Astrocyte of the spinal cord (primary cell): ENCODE results near the gene FDX1.

Source experiments
- DNase-seq: peaks from one replicate; pipeline ENCODE4 v3.0.0; 2011; ENCODE audit warnings: low read depth, low spot score
- H3K4me3 ChIP-seq: 2 replicates; pipeline ENCODE4 v1.5.1; 2011; ENCODE audit warnings: low read depth, mild to moderate bottlenecking, low read length, moderate library complexity
- in situ Hi-C: cut with HindIII; loops from 2 replicates; pipeline ENCODE4 v1.10.0; 2017; ENCODE audit warnings: low sequenced_read_pairs
- TF ChIP-seq, protein P1 (sequence below): IDR thresholded peaks from 2 replicates; pipeline ENCODE4 v1.5.1; 2012; ENCODE audit warnings: low read depth, mild to moderate bottlenecking, low read length, inconsistent platforms

Gene FDX1

DNA sequence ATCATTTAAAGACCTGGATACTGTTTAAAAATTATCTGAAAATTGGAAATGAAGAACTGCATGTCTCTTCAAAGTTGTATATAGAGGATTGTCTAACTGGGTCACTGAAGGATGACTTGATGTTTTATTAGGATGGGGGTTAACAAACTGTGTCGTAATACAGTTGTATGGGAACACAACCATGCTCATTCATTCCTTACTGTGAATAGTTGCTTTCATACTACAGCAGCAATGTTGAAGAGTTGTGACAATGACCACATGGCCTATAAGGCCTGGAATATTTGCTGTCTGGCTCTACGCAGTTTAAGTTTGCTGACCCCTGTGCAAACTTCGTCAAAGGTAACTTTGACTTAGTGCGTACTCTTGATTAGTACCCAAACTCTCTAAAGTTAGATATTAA, 38.4 kb downstream of the FDX1 start:
- DNase-seq = no peak
- TF ChIP-seq, protein P1, sequence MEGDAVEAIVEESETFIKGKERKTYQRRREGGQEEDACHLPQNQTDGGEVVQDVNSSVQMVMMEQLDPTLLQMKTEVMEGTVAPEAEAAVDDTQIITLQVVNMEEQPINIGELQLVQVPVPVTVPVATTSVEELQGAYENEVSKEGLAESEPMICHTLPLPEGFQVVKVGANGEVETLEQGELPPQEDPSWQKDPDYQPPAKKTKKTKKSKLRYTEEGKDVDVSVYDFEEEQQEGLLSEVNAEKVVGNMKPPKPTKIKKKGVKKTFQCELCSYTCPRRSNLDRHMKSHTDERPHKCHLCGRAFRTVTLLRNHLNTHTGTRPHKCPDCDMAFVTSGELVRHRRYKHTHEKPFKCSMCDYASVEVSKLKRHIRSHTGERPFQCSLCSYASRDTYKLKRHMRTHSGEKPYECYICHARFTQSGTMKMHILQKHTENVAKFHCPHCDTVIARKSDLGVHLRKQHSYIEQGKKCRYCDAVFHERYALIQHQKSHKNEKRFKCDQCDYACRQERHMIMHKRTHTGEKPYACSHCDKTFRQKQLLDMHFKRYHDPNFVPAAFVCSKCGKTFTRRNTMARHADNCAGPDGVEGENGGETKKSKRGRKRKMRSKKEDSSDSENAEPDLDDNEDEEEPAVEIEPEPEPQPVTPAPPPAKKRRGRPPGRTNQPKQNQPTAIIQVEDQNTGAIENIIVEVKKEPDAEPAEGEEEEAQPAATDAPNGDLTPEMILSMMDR = no peak

DNA sequence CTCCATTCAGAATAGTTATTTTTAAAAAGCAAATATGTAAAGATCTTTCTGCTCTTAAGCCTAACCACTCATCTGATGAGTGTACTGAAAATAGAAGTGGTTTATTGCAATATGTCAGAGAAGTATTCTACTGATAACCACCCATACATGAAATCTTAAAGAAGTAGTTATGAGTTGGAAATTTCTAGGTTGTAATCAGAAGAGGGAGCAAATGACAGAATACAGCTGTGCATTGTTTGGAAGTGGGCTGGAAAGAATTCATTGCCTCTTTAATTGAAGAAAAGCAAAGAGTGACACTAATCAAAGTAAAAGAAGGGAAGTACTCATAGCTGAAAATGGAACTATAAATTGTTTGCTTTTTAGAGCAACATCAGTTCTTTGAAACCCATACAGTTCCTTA, 39.4 kb downstream of the FDX1 start:
- DNase-seq = no peak
- H3K4me3 ChIP-seq = no peak overlapping the region
- TF ChIP-seq, protein P1 = no peak
- in situ Hi-C loops = no loop called here

More for the DNA sequence above, 38.4 kb downstream of the FDX1 start:
- in situ Hi-C loops = no loop called here
- no peak overlapping the region for H3K4me3 ChIP-seq

DNA sequence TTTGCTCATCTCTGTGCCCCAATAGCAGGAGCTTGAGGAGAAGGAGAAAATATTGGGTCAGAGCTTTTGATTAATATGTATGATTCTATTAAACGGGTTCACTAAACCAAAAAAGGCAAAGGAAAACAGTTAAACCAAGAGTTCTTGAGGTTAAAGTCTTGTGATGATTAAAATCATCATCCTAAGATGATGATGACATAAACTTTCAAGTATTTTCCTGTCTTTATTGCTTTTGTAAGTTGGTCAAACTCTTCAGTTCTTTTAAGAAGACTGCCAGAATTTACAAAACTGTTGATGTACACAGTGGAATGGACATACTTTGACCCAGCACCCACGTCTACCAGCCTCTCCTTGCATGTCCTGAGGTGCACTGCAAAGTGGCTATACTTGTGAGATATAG, 41.0 kb downstream of the FDX1 start:
- DNase-seq = peak; percentile 24
- H3K4me3 ChIP-seq = no peak overlapping the region
- TF ChIP-seq, protein P1 = no peak
- in situ Hi-C loops = no loop called here

DNA sequence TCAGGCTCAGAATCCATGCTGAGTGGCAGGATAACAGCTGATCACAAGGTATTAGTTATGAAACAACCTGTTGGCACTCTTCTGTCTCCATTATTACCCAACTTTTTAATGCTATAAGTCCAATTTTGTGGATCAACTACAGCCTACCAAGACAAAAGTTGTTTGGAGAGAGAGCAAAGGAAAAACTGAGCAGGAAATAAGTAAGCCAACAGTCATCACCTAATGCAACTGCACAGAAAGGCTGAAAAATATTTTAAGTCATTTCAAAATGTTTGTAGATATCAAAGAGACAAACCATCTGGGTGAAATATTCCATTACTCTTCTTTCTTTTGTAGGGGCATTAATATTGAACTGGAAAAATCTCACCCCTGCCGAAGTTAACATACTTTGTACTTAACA, 41.6 kb downstream of the FDX1 start:
- TF ChIP-seq, protein P1 = no peak
- no peak overlapping the region for H3K4me3 ChIP-seq
- in situ Hi-C loops = no loop called here
- peak; percentile 7 for DNase-seq

DNA sequence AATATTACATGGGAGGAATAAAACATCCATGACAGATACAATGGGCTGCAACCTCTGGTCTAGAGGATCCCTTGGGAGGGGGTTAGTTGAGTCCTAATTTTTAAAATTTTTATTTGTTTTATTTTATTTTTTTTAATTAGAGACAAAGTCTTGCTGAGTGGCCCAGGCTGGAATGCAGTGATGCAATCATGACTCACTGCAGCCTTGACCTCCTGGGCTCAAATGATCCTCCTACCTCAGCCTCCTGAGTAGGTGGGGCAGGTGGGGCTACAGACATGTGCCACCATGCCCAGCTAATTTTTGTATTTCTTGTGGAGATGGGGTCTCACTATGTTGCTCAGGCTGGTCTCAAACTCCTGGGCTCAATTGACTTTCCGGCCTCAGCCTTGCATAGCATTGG, 43.1 kb downstream of the FDX1 start:
- in situ Hi-C loops = no loop called here
- no peak overlapping the region for H3K4me3 ChIP-seq
- TF ChIP-seq, protein P1 = no peak
- no peak for DNase-seq

DNA sequence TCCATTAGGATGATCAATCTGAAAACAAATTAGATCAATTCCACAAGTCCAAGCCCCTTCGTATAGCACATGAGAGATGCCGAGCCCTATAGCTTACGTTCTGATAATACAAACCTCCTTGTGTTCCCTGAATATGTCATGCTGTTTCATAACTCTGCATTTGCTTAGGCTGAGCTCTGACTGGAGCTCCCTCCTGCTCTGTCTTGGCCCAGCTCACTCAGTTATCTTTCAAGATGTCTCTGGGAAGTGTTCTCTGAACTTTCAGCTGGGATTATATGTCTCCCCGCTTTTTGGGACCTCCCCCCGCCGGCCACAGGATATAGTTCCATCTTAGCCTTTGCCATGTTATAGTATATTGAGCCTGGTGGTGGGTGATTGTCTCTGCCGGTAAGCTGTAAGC, 44.0 kb downstream of the FDX1 start:
- no peak overlapping the region for H3K4me3 ChIP-seq
- DNase-seq = no peak
- in situ Hi-C loops = no loop called here
- TF ChIP-seq, protein P1 = no peak

DNA sequence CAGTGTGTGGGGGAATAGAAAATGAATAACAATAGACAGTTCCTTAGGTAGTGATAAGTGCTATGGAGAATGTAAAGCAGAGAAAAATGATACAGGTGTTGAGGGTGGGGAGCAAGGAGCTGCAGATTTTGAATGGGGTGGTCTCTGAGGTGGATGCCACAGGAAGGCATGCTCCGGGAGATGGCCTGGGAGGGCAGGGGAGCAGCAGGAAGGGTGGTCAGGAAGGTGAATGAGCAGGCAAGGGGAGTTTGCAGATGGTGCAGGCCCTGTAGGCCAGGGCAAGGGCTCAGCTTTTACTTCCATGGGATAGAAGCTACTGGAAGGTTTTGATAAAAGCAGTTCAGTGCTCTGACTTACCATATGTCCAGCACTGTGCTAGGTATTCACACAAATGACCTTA, 44.8 kb downstream of the FDX1 start:
- H3K4me3 ChIP-seq = no peak overlapping the region
- DNase-seq = no peak
- in situ Hi-C loops = no loop called here
- TF ChIP-seq, protein P1 = no peak
